GM18907 (cell line): ENCODE measurements around the gene PDE1C.
"Not testable (repeated sequence)": the region's sequence is repeated elsewhere in the genome, so short reads cannot be mapped to it uniquely, and the experiment has no call there.

Experiments used
- ATAC-seq: cut with Tn5 transposase; IDR thresholded peaks from one replicate; pipeline ENCODE4 v1.9.1; 2021; ENCODE audit warnings: mild to moderate bottlenecking, moderate library complexity; ENCODE audit not compliant: unreplicated experiment

The PDE1C gene

GRCh38 chr7:32045228-32045627 lies 25.0 kb downstream of the PDE1C start:
- ATAC-seq: no peak

GRCh38 chr7:32044739-32045138 lies 25.5 kb downstream of the PDE1C start:
- ATAC-seq: no peak

- ATAC-seq: peak; percentile 65
Observed at GRCh38 chr7:32043688-32044087, 26.5 kb downstream of the PDE1C start.

GRCh38 chr7:32042900-32043299 lies 27.3 kb downstream of the PDE1C start:
- no peak for ATAC-seq

GRCh38 chr7:32039000-32039756 lies 31.0 kb downstream of the PDE1C start:
- no peak for ATAC-seq

- peak; percentile 92 for ATAC-seq
Observed at GRCh38 chr7:32037650-32038198, 32.5 kb downstream of the PDE1C start.

GRCh38 chr7:32036557-32036956 lies 33.6 kb downstream of the PDE1C start:
- ATAC-seq: peak; percentile 48

- ATAC-seq: no peak
Observed at GRCh38 chr7:32034052-32034451, 36.2 kb downstream of the PDE1C start.

- ATAC-seq: no peak
Observed at GRCh38 chr7:32033006-32033405, 37.2 kb downstream of the PDE1C start.

- no peak for ATAC-seq
Observed at GRCh38 chr7:32032211-32032610, 38.0 kb downstream of the PDE1C start.

GRCh38 chr7:32030904-32031692 lies 39.1 kb downstream of the PDE1C start:
- ATAC-seq: no peak

- ATAC-seq: no peak
Observed at GRCh38 chr7:32026083-32026425, 44.2 kb downstream of the PDE1C start.

GRCh38 chr7:32025381-32026082 lies 44.7 kb downstream of the PDE1C start:
- ATAC-seq: no peak

- no peak for ATAC-seq
Observed at GRCh38 chr7:32023376-32023775, 46.8 kb downstream of the PDE1C start.

GRCh38 chr7:32022966-32023365 lies 47.2 kb downstream of the PDE1C start:
- ATAC-seq: no peak

GRCh38 chr7:32020551-32021159 lies 49.6 kb downstream of the PDE1C start:
- no peak for ATAC-seq

- ATAC-seq: no peak
Observed at GRCh38 chr7:32018845-32019578, 51.2 kb downstream of the PDE1C start.

GRCh38 chr7:32015133-32015532 lies 55.1 kb downstream of the PDE1C start:
- no peak for ATAC-seq

GRCh38 chr7:32013471-32013870 lies 56.7 kb downstream of the PDE1C start:
- not testable (repeated sequence) for ATAC-seq

GRCh38 chr7:32005577-32005976 lies 64.6 kb downstream of the PDE1C start:
- ATAC-seq: no peak
